SJSA1 (cell line): ENCODE data around the gene XKR7. TPM values are rescaled to one million over a fixed set of nuclear protein-coding genes. Genes with fewer than 3 reads are reported as not detected.
"Not testable (repeated sequence)": the region's sequence is repeated elsewhere in the genome, so short reads cannot be mapped to it uniquely, and the experiment has no call there.

ENCODE experiments used
- DNase-seq, 2 experiments: peaks; one replicate each; pipeline ENCODE4 v3.0.0-alpha.2; 2015 to 2020; ENCODE audit warnings: low spot score in 2 of 2, low read depth in 1 of 2
- H3K27ac ChIP-seq: fragments of 250-450 bp; sonication (Bioruptor Pico); 2 replicates; pipeline ENCODE4 v1.5.1; 2020; ENCODE audit warnings: mild to moderate bottlenecking, moderate library complexity
- H3K27me3 ChIP-seq: fragments of 250-450 bp; sonication (Bioruptor Pico); replicated peaks from 2 replicates; pipeline ENCODE4 v1.5.1; 2020; ENCODE audit warnings: mild to moderate bottlenecking, moderate library complexity
- H3K36me3 ChIP-seq: fragments of 250-450 bp; sonication (Bioruptor Pico); 2 replicates; pipeline ENCODE4 v1.5.1; 2020; ENCODE audit warnings: mild to moderate bottlenecking
- H3K4me1 ChIP-seq: fragments of 250-450 bp; sonication (Bioruptor Pico); replicated peaks from 2 replicates; pipeline ENCODE4 v1.6.1; 2021; ENCODE audit warnings: mild to moderate bottlenecking
- H3K4me3 ChIP-seq: fragments of 250-450 bp; sonication (Bioruptor Pico); 2 replicates; pipeline ENCODE4 v1.5.1; 2020; ENCODE audit warnings: mild to moderate bottlenecking
- H3K9me3 ChIP-seq: fragments of 250-450 bp; sonication (Bioruptor Pico); replicated peaks from 2 replicates; pipeline ENCODE4 v1.5.1; 2020; ENCODE audit warnings: mild to moderate bottlenecking
- total RNA-seq: library from RNA; depleted of rRNA; stranded (reverse); fragments of >200 nt; shearing (Covaris generic); gene quantifications from 2 replicates; pipeline ENCODE4 v1.2.3, GENCODE V29; 2014; rRNA removed

The XKR7 gene
- total RNA-seq = not detected in 2 replicates

GRCh38 chr20:31967830-31968249 is at the start of gene XKR7:
Gene XKR7, plus strand, starts transcription at chr20:31968151. Its CDS starts 25 bp downstream, at chr20:31968176.
- Histone ChIP-seq H3K27me3 (peaks cover 22% of the 10 kb centered on the region), H3K36me3 (no peaks in the 10 kb centered on the region)

GRCh38 chr20:31918466-31919105 is 49.4 kb upstream of the XKR7 start:
- Histone ChIP-seq H3K27me3 (no peaks in the 10 kb centered on the region), H3K27ac (no peak overlapping the region)

More at GRCh38 chr20:31967830-31968249, at the start of gene XKR7:
- Histone ChIP-seq H3K4me3 (peak within 1 kb of the TSS; percentile 8; the same call in 1 of the 2 replicates), H3K9me3 (no peaks in the 10 kb centered on the region), H3K4me1 (no peaks in the 10 kb centered on the region), H3K27ac (no peak within 1 kb of the TSS)
- no peak for DNase-seq

GRCh38 chr20:31919410-31920155 is 48.4 kb upstream of the XKR7 start:
- Histone ChIP-seq H3K9me3 (no peaks in the 10 kb centered on the region), H3K27ac (no peak overlapping the region), H3K4me3 (no peak overlapping the region), H3K4me1 (no peaks in the 10 kb centered on the region), H3K36me3 (no peaks in the 10 kb centered on the region), H3K27me3 (no peaks in the 10 kb centered on the region)
- DNase-seq = no peak

More at GRCh38 chr20:31918466-31919105, 49.4 kb upstream of the XKR7 start:
- DNase-seq = no peak
- Histone ChIP-seq H3K4me3 (no peak overlapping the region), H3K9me3 (no peaks in the 10 kb centered on the region), H3K36me3 (no peaks in the 10 kb centered on the region), H3K4me1 (no peaks in the 10 kb centered on the region)

DNA sequence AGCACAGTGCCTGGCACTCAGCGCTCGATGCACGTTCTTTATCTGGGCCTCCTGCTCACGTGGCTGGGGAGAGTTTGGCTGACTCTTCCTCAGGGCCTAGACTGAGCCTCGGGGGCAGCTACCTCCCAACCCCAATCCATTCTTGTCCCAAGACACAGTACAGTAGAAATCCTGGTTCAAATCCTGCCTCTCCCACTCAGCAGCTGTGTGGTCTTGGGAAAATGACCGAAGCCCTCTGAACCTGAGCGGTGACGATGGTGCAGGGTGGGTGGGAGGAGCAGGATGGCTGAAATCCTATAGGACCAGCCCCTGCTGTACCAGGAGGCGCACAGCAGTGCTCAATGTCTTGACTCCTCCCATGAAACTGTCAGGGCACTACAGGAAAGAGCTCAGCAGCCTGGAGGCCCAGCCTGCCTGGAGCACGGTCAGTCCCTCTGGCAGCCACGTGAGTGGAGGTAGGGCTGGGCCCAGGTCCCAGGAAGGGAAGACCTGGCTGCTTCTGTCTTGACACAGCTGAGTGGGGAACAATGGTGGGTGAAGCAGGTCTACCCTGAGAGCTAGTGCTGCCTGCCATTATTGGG is 47.6 kb upstream of the XKR7 start:
- no peaks in the 10 kb centered on the region for H3K36me3 ChIP-seq
- DNase-seq = no peak
- H3K27me3 ChIP-seq = peaks cover 2% of the 10 kb centered on the region; the same call in 1 of the 2 replicates
- H3K4me3 ChIP-seq = no peak overlapping the region
- H3K27ac ChIP-seq = no peak overlapping the region
- H3K9me3 ChIP-seq = no peaks in the 10 kb centered on the region
- H3K4me1 ChIP-seq = no peaks in the 10 kb centered on the region

GRCh38 chr20:31921480-31921879 is 46.5 kb upstream of the XKR7 start:
- not testable (repeated sequence) for H3K9me3 ChIP-seq, H3K36me3 ChIP-seq, H3K4me1 ChIP-seq, DNase-seq, H3K27me3 ChIP-seq, H3K4me3 ChIP-seq, H3K27ac ChIP-seq

GRCh38 chr20:31922181-31922580 is 45.8 kb upstream of the XKR7 start:
- Histone ChIP-seq H3K4me1 (no peaks in the 10 kb centered on the region), H3K4me3 (no peak overlapping the region), H3K27ac (no peak overlapping the region), H3K9me3 (no peaks in the 10 kb centered on the region), H3K36me3 (no peaks in the 10 kb centered on the region), H3K27me3 (peaks cover 4% of the 10 kb centered on the region; the same call in 1 of the 2 replicates)
- no peak for DNase-seq

- Histone ChIP-seq H3K36me3 (no peaks in the 10 kb centered on the region), H3K27me3 (peaks cover 4% of the 10 kb centered on the region; the same call in 1 of the 2 replicates), H3K27ac (no peak overlapping the region), H3K4me1 (no peaks in the 10 kb centered on the region), H3K9me3 (no peaks in the 10 kb centered on the region), H3K4me3 (no peak overlapping the region)
- no peak for DNase-seq
Observed at GRCh38 chr20:31922588-31922987, 45.4 kb upstream of the XKR7 start.

- Histone ChIP-seq H3K27ac (no peak overlapping the region), H3K27me3 (peaks cover 10% of the 10 kb centered on the region; the same call in 1 of the 2 replicates), H3K36me3 (no peaks in the 10 kb centered on the region), H3K9me3 (no peaks in the 10 kb centered on the region), H3K4me1 (no peaks in the 10 kb centered on the region), H3K4me3 (no peak overlapping the region)
- DNase-seq = no peak
Observed at GRCh38 chr20:31923388-31924331, 44.3 kb upstream of the XKR7 start.

- no peak for DNase-seq
- no peak overlapping the region for H3K4me3 ChIP-seq
- H3K9me3 ChIP-seq = no peaks in the 10 kb centered on the region
- H3K27ac ChIP-seq = no peak overlapping the region
- H3K36me3 ChIP-seq = no peaks in the 10 kb centered on the region
- H3K4me1 ChIP-seq = no peaks in the 10 kb centered on the region
- peaks cover 14% of the 10 kb centered on the region; the same call in 1 of the 2 replicates for H3K27me3 ChIP-seq
Observed at GRCh38 chr20:31924561-31924960, 43.4 kb upstream of the XKR7 start.

DNA sequence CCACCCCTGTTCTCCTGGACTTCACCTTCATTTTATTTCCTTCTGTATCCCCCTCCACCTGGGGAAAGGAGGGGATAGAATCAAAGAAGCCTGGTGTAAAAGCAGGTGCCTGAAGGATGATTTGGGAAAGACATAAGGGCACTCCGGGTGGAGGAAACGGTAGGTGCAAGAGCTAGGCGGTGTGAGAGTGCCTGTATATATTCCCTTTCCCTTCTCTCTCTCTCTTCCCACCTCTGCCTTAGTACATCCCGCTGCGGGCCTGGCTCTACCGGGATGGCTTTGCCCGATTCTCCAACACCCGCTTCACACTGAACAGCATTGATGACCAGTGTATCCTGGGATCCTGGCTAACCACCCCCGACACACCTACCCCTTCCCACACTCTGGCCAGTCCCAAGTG is 42.3 kb upstream of the XKR7 start:
- no peak overlapping the region for H3K4me3 ChIP-seq

GRCh38 chr20:31926493-31926892 is 41.5 kb upstream of the XKR7 start:
- no peak overlapping the region for H3K27ac ChIP-seq
- H3K36me3 ChIP-seq = no peaks in the 10 kb centered on the region
- no peaks in the 10 kb centered on the region for H3K4me1 ChIP-seq
- no peaks in the 10 kb centered on the region for H3K9me3 ChIP-seq
- no peak overlapping the region for H3K4me3 ChIP-seq
- DNase-seq = no peak
- H3K27me3 ChIP-seq = peaks cover 19% of the 10 kb centered on the region; the same call in 1 of the 2 replicates

More for the DNA sequence above, 42.3 kb upstream of the XKR7 start:
- peaks cover 18% of the 10 kb centered on the region; the same call in 1 of the 2 replicates for H3K27me3 ChIP-seq
- H3K36me3 ChIP-seq = no peaks in the 10 kb centered on the region
- no peak for DNase-seq
- H3K4me1 ChIP-seq = no peaks in the 10 kb centered on the region
- H3K9me3 ChIP-seq = no peaks in the 10 kb centered on the region
- H3K27ac ChIP-seq = no peak overlapping the region

DNA sequence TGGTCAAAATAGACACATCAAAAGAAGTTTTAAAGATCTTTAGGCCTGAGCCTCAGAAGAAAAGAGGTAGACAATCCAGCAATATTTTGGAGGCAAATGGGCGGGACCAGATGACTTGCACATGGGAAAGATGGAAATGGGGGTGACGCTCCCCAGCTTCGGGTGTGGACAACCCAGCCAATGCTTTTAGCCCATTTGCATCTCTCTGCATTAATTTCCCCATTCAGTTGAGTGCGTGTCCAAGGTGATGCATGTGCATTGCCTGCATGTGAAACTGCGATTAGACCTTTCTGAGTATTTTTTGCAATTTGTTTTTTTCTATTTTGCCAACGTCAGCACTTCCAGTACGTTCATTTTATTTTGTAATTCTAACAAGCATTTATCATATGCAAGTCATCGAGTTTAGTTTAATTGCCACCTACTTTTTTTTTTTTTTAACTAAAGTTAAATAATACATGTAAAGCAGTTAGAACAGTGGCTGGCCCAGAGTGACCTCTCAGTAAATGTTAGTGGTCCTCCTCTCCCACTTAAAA is 40.3 kb upstream of the XKR7 start:
- no peak overlapping the region for H3K27ac ChIP-seq
- no peak for DNase-seq
- no peaks in the 10 kb centered on the region for H3K9me3 ChIP-seq
- no peak overlapping the region for H3K4me3 ChIP-seq
- no peaks in the 10 kb centered on the region for H3K4me1 ChIP-seq
- no peaks in the 10 kb centered on the region for H3K36me3 ChIP-seq
- peaks cover 19% of the 10 kb centered on the region; the same call in 1 of the 2 replicates for H3K27me3 ChIP-seq

DNA sequence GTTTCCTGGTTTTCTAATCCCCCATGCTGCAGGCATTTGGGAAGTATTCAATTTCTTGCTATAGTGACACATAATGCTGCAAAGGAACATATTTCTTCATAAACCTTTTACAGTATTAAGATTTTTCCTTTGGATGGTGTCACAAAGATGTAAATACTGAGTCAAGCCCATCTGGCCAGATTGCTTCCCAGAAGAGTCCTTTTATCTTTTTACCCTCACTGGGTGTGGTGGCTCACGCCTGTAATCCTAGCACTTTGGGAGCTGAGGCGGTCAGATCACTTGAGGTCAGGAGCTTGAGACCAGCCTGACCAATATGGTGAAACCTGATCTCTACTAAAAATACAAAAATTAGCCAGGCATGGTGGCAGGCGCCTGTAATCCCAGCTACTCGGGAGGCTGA is 38.3 kb upstream of the XKR7 start:
- not testable (repeated sequence) for H3K9me3 ChIP-seq, H3K4me3 ChIP-seq, H3K36me3 ChIP-seq, H3K4me1 ChIP-seq, H3K27ac ChIP-seq, DNase-seq
- peaks cover 19% of the 10 kb centered on the region; the same call in 1 of the 2 replicates for H3K27me3 ChIP-seq
